Activated CD8-positive, alpha-beta T cell treated with anti-CD3 and anti-CD28 coated beads for 36 hours (primary cell): ENCODE results near the gene NMNAT3. TPM values are rescaled to one million over a fixed set of nuclear protein-coding genes. Genes with fewer than 3 reads are reported as not detected.
A peak's percentile ranks its signal among the peaks of the same experiment; 100 is the strongest.

Experiments
- ATAC-seq: fragments of 200-7000 bp; cut with Tn5 transposase; one replicate; pipeline ENCODE4 v1.10.0; 2021; ENCODE audit warnings: mild to moderate bottlenecking, moderate library complexity
- CTCF ChIA-PET: fragments of 350-600 bp; sonication (Branson Sonifier 250); formaldehyde crosslinking; loops from one replicate; lab custom pipeline; 2021; ENCODE audit warnings: antibody characterized with exemption; lab: Charles Lee
- POLR2A ChIA-PET: fragments of 350-600 bp; sonication (Branson Sonifier 250); formaldehyde crosslinking; loops from one replicate; lab custom pipeline; 2021; ENCODE audit warnings: antibody characterized with exemption; lab: Charles Lee
- DNase-seq: peaks from one replicate; pipeline ENCODE4 v3.0.0-alpha.2; 2020
- H3K27ac Mint-ChIP-seq: one replicate; pipeline ENCODE4 v1.8.0; 2021; ENCODE audit warnings: mild to moderate bottlenecking, mixed read lengths
- H3K27me3 Mint-ChIP-seq: one replicate; pipeline ENCODE4 v1.8.0; 2021; ENCODE audit warnings: mixed read lengths
- H3K36me3 Mint-ChIP-seq: one replicate; pipeline ENCODE4 v1.8.0; 2021; ENCODE audit warnings: low read depth, mixed read lengths
- H3K4me1 Mint-ChIP-seq: one replicate; pipeline ENCODE4 v1.8.0; 2021; ENCODE audit warnings: low read depth, mixed read lengths
- H3K4me3 Mint-ChIP-seq: one replicate; pipeline ENCODE4 v1.8.0; 2021; ENCODE audit warnings: mild to moderate bottlenecking, moderate library complexity, mixed read lengths
- H3K9me3 Mint-ChIP-seq: one replicate; pipeline ENCODE4 v1.8.0; 2021; ENCODE audit warnings: mixed read lengths
- CTCF ChIP-seq: fragments of 200-600 bp; IDR thresholded peaks from one replicate; pipeline ENCODE4 v1.8.0; 2022; ENCODE audit warnings: antibody characterized with exemption, mild to moderate bottlenecking
- intact Hi-C: fragments of 100-400 bp; cut with micrococcal nuclease; formaldehyde crosslinking; loops from one replicate; pipeline ENCODE4 v1.10.0; 2022
- total RNA-seq, 2 experiments: library from RNA; stranded (reverse); gene quantifications; one replicate each; pipeline ENCODE4 v1.2.3, GENCODE V29; 2021

The NMNAT3 gene
- total RNA-seq, 2 experiments from 2014 or later, result 4.3 to 4.5 TPM

- Mint-ChIP-seq H3K9me3 (no peaks in the 10 kb centered on the region), H3K27ac (no peak overlapping the region), H3K4me3 (no peak overlapping the region), H3K27me3 (no peaks in the 10 kb centered on the region), H3K36me3 (no peaks in the 10 kb centered on the region), H3K4me1 (no peaks in the 10 kb centered on the region)
- no peak for TF ChIP-seq CTCF
- ChIA-PET CTCF (no interaction called here), POLR2A (no interaction called here)
- no peak for DNase-seq
- ATAC-seq, result no peak
- intact Hi-C loops, result no loop called here
Measured at GRCh38 chr3:139571711-139572110, 106.1 kb downstream of the NMNAT3 start.

GRCh38 chr3:139564294-139564861 is 113.4 kb downstream of the NMNAT3 start:
- intact Hi-C loops, result loop anchor here (5.0 kb wide), 1 partner anchor 137 kb away; no protein-coding TSS in a partner anchor
- H3K4me1 Mint-ChIP-seq, result no peaks in the 10 kb centered on the region
- TF ChIP-seq CTCF, result no peak
- DNase-seq, result no peak
- H3K9me3 Mint-ChIP-seq, result no peaks in the 10 kb centered on the region
- no peaks in the 10 kb centered on the region for H3K36me3 Mint-ChIP-seq
- H3K4me3 Mint-ChIP-seq, result no peak overlapping the region
- ATAC-seq, result no peak
- CTCF ChIA-PET, result interaction anchor here (0.8 kb wide), 1 partner anchor 137 kb away, joined by 5 read pairs; no protein-coding TSS in a partner anchor
- H3K27me3 Mint-ChIP-seq, result no peaks in the 10 kb centered on the region
- no peak overlapping the region for H3K27ac Mint-ChIP-seq
- POLR2A ChIA-PET, result no interaction called here

GRCh38 chr3:139561959-139562676 is 115.7 kb downstream of the NMNAT3 start:
- no peak overlapping the region for H3K27ac Mint-ChIP-seq
- no peak overlapping the region for H3K4me3 Mint-ChIP-seq
- peak; percentile 26 for DNase-seq
- H3K4me1 Mint-ChIP-seq, result no peaks in the 10 kb centered on the region
- no peaks in the 10 kb centered on the region for H3K9me3 Mint-ChIP-seq
- TF ChIP-seq CTCF, result peak; percentile 25
- ChIA-PET CTCF (interaction anchor here (1.5 to 1.7 kb wide), 2 partner anchors 20 to 134 kb away, joined by 3 to 10 read pairs; no protein-coding TSS in a partner anchor), POLR2A (interaction anchor here (0.8 kb wide), 1 partner anchor 134 kb away, joined by 3 read pairs; no protein-coding TSS in a partner anchor)
- H3K36me3 Mint-ChIP-seq, result no peaks in the 10 kb centered on the region
- no peak for ATAC-seq
- H3K27me3 Mint-ChIP-seq, result no peaks in the 10 kb centered on the region
- intact Hi-C loops, result loop anchor here (5.0 kb wide), 1 partner anchor 135 kb away; no protein-coding TSS in a partner anchor

- Mint-ChIP-seq H3K9me3 (no peaks in the 10 kb centered on the region), H3K27me3 (no peaks in the 10 kb centered on the region), H3K4me3 (no peak overlapping the region), H3K4me1 (no peaks in the 10 kb centered on the region), H3K27ac (no peak overlapping the region), H3K36me3 (no peaks in the 10 kb centered on the region)
- CTCF ChIA-PET, result interaction anchor here (1.5 to 1.7 kb wide), 2 partner anchors 19 to 134 kb away, joined by 3 to 10 read pairs; no protein-coding TSS in a partner anchor
- intact Hi-C loops, result loop anchor here (5.0 kb wide), 1 partner anchor 134 kb away; no protein-coding TSS in a partner anchor
- DNase-seq (no peak), ATAC-seq (no peak)
- POLR2A ChIA-PET, result no interaction called here
- no peak for TF ChIP-seq CTCF
Measured at GRCh38 chr3:139561255-139561817, 116.4 kb downstream of the NMNAT3 start.
